GM19035 (cell line): ENCODE data around the gene ATIC.

Source experiments
- ATAC-seq: cut with Tn5 transposase; IDR thresholded peaks from one replicate; pipeline ENCODE4 v1.9.1; 2021; ENCODE audit not compliant: unreplicated experiment

The ATIC gene

DNA sequence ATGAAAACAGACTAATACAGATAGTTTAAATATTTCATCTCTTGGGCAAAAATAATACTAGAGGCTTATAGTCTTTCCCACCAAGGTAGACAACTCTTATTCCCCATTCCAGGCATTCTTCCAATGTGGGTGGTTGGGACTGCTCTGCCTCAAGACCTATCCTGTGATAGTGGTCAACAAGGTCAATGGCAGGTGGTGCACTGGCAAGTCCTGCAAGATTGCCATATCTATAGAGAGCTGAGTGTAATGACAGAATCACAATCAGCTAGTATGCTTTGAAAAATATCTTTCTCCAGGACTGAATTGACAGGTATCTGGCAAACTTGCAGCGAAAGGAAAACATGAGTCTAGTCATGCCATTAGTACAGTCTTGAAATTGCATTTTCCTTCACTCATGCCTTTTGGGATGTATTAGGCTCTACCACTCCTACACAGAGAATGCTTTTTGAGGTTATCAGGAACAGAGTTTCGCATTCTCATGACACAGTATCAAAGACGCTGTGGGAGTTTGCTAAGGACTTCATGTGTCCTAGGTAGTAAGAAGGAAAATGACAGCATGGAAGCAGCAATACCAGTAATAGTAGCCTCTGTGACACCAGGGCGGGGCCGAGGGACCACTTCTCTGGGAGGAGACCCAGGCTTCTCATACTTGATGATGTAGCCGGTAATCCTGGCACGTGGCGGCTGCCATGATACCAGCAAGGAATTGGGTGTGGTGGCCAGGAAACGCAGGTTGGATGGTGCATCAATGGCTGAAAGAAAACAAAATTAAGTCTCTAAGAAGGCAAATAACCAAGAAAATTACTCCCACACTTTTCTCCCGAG is 63.0 kb downstream of the ATIC start:
- no peak for ATAC-seq

GRCh38 chr2:215375467-215375830 is 63.6 kb downstream of the ATIC start:
- ATAC-seq: no peak

GRCh38 chr2:215376103-215376780 is 64.4 kb downstream of the ATIC start:
- no peak for ATAC-seq

GRCh38 chr2:215377283-215377682 is 65.4 kb downstream of the ATIC start:
- ATAC-seq: no peak

GRCh38 chr2:215378045-215378444 is 66.2 kb downstream of the ATIC start:
- ATAC-seq: no peak

DNA sequence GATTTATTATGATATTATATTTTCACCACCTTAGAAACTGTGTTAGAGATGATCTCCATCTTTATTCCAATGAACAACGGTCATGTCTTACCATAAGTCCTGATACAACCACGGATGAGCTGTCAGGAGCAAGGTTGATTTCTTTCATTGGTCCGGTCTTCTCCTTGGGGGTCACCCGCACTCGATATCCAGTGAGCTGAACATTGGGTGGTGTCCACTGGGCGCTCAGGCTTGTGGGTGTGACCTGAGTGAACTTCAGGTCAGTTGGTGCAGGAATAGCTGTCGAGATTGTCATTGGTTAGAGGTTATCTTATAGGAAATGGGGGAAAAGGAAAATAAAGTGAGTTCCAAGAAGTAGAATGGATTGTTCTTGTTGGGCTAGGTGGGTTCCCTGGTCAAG is 67.2 kb downstream of the ATIC start:
- no peak for ATAC-seq

GRCh38 chr2:215379948-215380347 is 68.1 kb downstream of the ATIC start:
- ATAC-seq: no peak

- no peak for ATAC-seq
Measured at GRCh38 chr2:215380699-215381098, 68.8 kb downstream of the ATIC start.

DNA sequence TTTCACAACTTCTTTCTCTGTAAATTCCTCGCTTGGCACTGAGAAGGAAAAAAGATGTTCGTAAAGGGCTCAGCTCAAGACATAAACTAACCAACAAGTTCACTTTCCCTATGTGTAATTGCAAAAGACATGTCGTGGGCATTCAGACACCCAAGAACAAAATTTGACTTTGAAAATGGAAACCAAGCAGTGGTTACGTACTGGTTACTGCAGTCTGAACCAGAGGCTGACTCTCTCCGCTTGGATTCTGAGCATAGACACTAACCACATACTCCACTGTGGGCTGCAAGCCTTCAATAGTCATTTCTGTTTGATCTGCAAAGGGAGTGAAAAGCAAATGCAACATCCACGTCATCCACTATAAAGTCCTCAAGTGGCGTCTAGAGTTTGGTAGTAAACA is 70.2 kb downstream of the ATIC start:
- no peak for ATAC-seq

GRCh38 chr2:215382480-215382879 is 70.6 kb downstream of the ATIC start:
- ATAC-seq: no peak

DNA sequence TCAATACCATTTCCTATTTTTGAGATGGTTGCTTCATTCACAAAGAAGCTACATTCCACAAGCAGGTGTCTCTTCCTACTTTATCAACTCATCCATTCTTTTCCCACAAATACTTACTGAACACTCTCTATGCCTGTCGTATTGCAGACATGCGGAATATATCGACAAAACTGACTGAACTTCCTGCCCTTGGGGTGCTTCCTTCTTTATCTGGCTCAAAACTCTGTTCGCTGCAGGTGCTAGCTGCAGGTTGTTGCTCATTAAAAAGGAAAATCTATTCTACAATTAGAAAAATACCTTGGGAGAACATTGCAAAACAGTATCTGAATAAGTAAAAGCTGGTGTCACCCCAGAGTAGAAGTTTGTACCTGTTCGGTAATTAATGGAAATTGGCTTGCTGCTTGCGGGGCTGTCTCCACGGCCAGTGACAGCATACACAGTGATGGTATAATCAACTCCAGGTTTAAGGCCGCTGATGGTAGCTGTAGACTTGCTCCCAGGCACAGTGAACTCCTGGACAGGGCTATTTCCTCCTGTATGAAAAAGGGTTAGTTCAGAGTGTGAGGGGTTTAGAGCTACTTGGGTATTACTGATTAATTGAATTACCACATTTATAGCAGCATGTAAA is 71.9 kb downstream of the ATIC start:
- ATAC-seq: no peak

DNA sequence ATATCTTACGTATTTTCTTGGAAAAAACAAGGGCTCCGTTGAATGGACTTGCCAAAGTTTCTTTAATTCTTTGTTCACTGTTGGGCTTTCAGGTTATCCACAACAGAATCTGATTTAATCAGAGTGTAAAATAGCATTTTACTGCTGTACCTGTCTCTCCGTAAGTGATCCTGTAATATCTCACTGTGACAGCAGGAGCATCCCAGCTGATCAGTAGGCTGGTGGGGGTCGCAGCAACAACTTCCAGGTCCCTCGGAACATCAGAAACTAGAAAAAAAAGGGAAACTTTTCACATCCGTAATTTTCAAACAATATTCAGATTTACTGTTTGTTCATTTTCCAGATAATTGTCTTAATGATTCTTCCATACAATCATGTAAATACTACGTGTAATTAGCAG is 72.9 kb downstream of the ATIC start:
- ATAC-seq: no peak

- no peak for ATAC-seq
Measured at GRCh38 chr2:215386566-215386965, 74.7 kb downstream of the ATIC start.

DNA sequence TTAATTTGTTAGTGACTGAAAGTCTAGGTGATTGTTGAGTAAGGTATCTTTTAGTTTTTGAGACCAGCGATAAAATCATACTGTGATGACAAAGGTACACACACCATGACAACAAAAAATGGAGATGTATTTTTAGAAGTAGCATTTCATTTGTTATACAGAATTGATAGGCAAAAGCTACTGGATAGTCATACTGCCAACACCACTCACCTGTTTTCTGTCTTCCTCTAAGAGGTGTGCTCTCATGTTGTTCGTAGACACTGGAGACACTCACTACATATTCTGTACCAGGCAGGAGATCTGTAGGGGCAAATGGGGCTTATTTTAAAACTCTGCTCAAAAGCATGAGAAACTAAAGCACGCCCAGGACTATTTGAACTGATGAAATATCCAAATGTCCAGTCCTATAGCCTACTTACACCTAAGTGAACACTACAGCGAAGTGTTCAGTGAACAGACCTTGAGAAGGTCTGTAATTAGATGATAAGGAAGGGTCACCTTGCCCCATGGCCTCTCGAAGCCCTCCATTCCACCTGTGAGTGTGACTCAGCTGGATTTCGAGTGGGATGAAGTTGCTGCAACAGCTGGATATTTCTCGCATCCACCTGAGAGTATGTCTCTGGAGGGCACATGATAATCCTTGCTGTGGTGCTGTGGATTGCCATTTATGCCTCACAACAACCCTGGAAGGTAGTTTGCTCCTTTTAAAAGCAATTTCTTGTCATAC is 76.3 kb downstream of the ATIC start:
- ATAC-seq: no peak

- ATAC-seq: no peak
Measured at GRCh38 chr2:215390550-215390913, 78.7 kb downstream of the ATIC start.

DNA sequence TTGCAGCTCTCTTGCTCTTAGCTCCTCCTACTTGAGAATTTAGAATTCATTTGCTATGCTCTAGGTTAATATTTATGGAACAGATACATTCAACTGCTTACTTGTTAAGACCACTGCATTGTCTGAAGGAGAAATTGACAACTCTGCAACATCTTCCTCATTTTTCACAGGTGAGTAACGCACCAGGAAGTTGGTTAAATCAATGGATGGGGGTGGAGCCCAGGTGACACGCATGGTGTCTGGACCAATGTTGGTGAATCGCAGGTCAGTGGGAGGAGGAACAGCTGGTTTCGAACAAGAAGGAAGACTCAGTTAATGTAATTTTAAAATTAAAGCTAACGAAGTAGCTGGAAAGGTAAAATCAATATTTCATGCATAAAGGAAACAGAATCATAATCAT is 79.7 kb downstream of the ATIC start:
- ATAC-seq: no peak

DNA sequence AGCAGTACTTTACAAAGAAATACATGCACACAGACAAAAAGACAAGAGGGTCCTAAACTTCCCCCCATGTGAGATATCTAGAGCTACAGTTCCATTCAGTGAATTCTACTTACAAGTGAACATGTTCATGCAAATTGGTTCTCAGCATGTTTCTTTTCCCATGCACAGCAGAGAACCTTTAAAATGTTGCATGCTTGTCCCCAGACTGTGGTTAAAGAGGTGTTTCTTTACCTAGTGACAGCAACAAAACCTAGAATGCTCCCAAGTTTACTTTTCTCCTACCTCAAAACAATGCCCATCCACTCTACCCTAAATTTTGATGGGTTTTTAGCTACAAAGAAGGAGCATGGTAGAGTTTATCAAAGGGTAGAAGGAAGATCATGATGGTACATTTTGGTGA is 80.3 kb downstream of the ATIC start:
- no peak for ATAC-seq

DNA sequence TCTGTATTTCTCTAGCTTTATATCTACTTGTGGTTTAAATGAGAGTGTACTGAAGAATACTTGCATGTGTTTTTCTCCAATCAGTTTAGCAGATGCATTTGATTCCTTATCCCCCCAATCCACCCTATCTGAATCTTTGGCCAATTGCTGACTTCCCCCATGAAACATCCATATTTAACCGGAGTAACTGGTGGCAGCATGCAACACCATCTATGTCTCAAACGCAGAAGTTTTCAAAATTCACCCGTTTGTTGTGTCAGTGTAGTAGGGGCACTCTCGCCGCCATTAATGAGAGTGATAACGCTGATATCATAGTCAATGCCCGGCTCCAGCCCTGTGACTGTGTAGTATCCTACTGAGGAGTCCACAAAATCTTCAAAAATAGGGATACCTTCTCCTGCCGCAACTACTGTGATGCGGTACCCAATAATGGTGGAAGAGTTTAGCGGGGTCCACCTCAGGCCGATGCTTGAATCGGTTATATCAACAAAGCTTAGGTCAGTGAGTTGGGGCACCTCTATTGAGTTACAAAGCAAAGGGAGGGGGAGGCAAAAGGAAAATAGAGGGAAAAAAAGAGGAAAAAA is 80.9 kb downstream of the ATIC start:
- ATAC-seq: no peak

- ATAC-seq: no peak
Measured at GRCh38 chr2:215394102-215394805, 82.4 kb downstream of the ATIC start.

- ATAC-seq: no peak
Measured at GRCh38 chr2:215395687-215396460, 84.0 kb downstream of the ATIC start.
